ENCODE data around the gene CCNB1. TPM values are rescaled to one million over a fixed set of nuclear protein-coding genes. Genes with fewer than 3 reads are reported as not detected.
"Not testable (repeated sequence)": the region's sequence is repeated elsewhere in the genome, so short reads cannot be mapped to it uniquely, and the experiment has no call there.

Gene CCNB1
- total RNA-seq, 1 experiment from 2014 or later, result 281 TPM

DNA sequence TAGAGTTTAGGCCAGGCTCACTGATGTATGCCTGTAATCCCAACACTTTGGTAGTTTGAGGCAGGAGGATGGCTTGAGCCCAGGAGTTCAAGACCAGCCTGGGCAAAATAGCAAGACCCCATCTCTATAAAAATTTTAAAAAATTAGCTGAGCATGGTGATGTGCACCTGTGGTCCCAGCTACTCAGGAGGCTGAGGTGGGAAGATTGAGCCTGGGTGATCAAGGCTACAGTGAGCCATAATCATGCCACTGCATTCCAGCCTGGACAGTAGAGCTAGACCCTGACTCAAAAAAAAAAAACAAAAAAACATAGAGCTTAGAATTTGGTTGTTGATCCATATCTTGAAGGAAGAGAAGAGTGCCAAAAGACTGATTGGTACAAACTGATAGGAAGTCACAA is 53.0 kb downstream of the CCNB1 start:
- no peaks in the 10 kb centered on the region; a peak in 1 of 4 replicates for H3K36me3 ChIP-seq (ENCODE audit: control insufficient read depth in 1 of 2, insufficient read depth in 2 of 2, low read length in 2 of 2)
- no peaks in the 10 kb centered on the region for H3K9me3 ChIP-seq (ENCODE audit: control insufficient read depth in 1 of 2, insufficient read depth in 1 of 2, low read depth in 1 of 2, low read length in 2 of 2)
- H3K9me2 ChIP-seq (ENCODE audit: insufficient read depth), result no peaks in the 10 kb centered on the region
- peaks cover 8 to 17% of the 10 kb centered on the region in 2 experiments; a peak in 3 of 4 replicates for H3K4me1 ChIP-seq (ENCODE audit: control insufficient read depth in 1 of 2, insufficient read depth in 2 of 2, low read length in 2 of 2)
- no peak overlapping the region for H3K9ac ChIP-seq (ENCODE audit: low read length)
- intact Hi-C loops (cut with micrococcal nuclease), result loop anchor here (10.0 kb wide), 1 partner anchor 125 kb away; the partner anchor contains the start of gene SLC30A5
- no peak overlapping the region for H3K27ac ChIP-seq (ENCODE audit: low read depth, low read length)
- no peaks in the 10 kb centered on the region for H3K27me3 ChIP-seq (ENCODE audit: insufficient read depth, low read length)
- no peak overlapping the region for H2AFZ ChIP-seq (ENCODE audit: low read depth, low read length, poor library complexity, severe bottlenecking)
- POLR2A ChIA-PET, result no interaction called here
- H3K4me2 ChIP-seq (ENCODE audit: low read length), result no peak overlapping the region
- RAD21 ChIA-PET (ENCODE audit: low non-redundant PET in 1 of 2, low total read pairs in 2 of 2, uncharacterized antibody in 2 of 2, unreplicated experiment in 2 of 2), result no interaction called here
- peaks cover 37% of the 10 kb centered on the region for H3K79me2 ChIP-seq (ENCODE audit: insufficient read depth, low read length)
- CTCF ChIA-PET, result no interaction called here
- ATAC-seq, result no peak
- no peak for DNase-seq (ENCODE audit: low read depth, low spot score)
- no peaks in the 10 kb centered on the region for H4K20me1 ChIP-seq (ENCODE audit: insufficient read depth)
- H3K4me3 ChIP-seq (replicated peaks in 1 of 2; ENCODE audit: low read depth in 1 of 2, low read length in 2 of 2), result no peak overlapping the region
- TF ChIP-seq CBX3 (IDR thresholded peaks at IDR 0.05; ENCODE audit: low read depth) (no peak), FOSL1 (IDR thresholded peaks at IDR 0.05; ENCODE audit: low read depth) (no peak), EZH2 (IDR thresholded peaks at IDR 0.05) (no peak), ZNF274 (IDR thresholded peaks at IDR 0.05; ENCODE audit: low read depth, low read length) (no peak)
- BruUV-seq (replicated peaks), result no TSS peak

DNA sequence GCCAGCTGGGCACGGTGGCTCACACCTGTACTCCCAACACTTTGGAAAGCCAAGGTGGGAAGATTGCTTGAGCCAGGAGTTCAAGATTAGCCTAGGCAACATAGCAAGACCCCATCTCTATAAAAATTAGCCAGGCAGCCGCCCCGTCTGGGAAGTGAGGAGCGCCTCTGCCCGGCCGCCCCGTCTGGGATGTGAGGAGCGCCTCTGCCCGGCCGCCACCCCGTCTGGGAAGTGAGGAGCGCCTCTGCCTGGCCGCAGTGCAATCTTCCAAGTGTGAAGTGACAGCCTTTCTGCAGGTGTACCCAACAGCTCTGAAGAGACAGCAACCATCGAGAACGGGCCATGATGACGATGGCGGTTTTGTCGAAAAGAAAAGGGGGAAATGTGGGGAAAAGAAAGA is 53.4 kb downstream of the CCNB1 start:
- ATAC-seq; H3K4me2 ChIP-seq (ENCODE audit: low read length); intact Hi-C loops (cut with micrococcal nuclease); H3K9ac ChIP-seq (ENCODE audit: low read length); H3K27ac ChIP-seq (ENCODE audit: low read depth, low read length); DNase-seq (ENCODE audit: low read depth, low spot score); H3K36me3 ChIP-seq (ENCODE audit: control insufficient read depth in 1 of 2, insufficient read depth in 2 of 2, low read length in 2 of 2); POLR2A ChIA-PET; H3K4me3 ChIP-seq (replicated peaks in 1 of 2; ENCODE audit: low read depth in 1 of 2, low read length in 2 of 2); H3K9me3 ChIP-seq (ENCODE audit: control insufficient read depth in 1 of 2, insufficient read depth in 1 of 2, low read depth in 1 of 2, low read length in 2 of 2); H4K20me1 ChIP-seq (ENCODE audit: insufficient read depth); BruUV-seq (replicated peaks); CTCF ChIA-PET; H3K27me3 ChIP-seq (ENCODE audit: insufficient read depth, low read length); H2AFZ ChIP-seq (ENCODE audit: low read depth, low read length, poor library complexity, severe bottlenecking); H3K9me2 ChIP-seq (ENCODE audit: insufficient read depth); RAD21 ChIA-PET (ENCODE audit: low non-redundant PET in 1 of 2, low total read pairs in 2 of 2, uncharacterized antibody in 2 of 2, unreplicated experiment in 2 of 2): not testable (repeated sequence)
- Histone ChIP-seq H3K4me1 (ENCODE audit: control insufficient read depth in 1 of 2, insufficient read depth in 2 of 2, low read length in 2 of 2) (peaks cover 8 to 17% of the 10 kb centered on the region in 2 experiments; a peak in 3 of 4 replicates), H3K79me2 (ENCODE audit: insufficient read depth, low read length) (peaks cover 37% of the 10 kb centered on the region)

DNA sequence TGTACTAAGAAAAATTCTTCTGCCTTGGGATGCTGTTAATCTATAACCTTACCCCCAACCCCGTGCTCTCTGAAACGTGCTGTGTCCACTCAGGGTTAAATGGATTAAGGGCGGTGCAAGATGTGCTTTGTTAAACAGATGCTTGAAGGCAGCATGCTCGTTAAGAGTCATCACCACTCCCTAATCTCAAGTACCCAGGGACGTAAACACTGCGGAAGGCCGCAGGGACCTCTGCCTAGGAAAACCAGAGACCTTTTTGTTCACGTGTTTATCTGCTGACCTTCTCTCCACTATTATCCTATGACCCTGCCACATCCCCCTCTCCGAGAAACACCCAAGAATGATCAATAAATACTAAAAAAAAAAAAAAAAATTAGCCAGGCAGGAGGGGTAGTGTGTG is 53.9 kb downstream of the CCNB1 start:
- POLR2A ChIA-PET; H3K9me3 ChIP-seq (ENCODE audit: control insufficient read depth in 1 of 2, insufficient read depth in 1 of 2, low read depth in 1 of 2, low read length in 2 of 2); DNase-seq (ENCODE audit: low read depth, low spot score); CTCF ChIA-PET; H3K27me3 ChIP-seq (ENCODE audit: insufficient read depth, low read length); H3K9me2 ChIP-seq (ENCODE audit: insufficient read depth); H3K4me3 ChIP-seq (replicated peaks in 1 of 2; ENCODE audit: low read depth in 1 of 2, low read length in 2 of 2); H3K4me2 ChIP-seq (ENCODE audit: low read length); H3K9ac ChIP-seq (ENCODE audit: low read length); H2AFZ ChIP-seq (ENCODE audit: low read depth, low read length, poor library complexity, severe bottlenecking); H3K27ac ChIP-seq (ENCODE audit: low read depth, low read length); intact Hi-C loops (cut with micrococcal nuclease); BruUV-seq (replicated peaks); ATAC-seq; H4K20me1 ChIP-seq (ENCODE audit: insufficient read depth); H3K36me3 ChIP-seq (ENCODE audit: control insufficient read depth in 1 of 2, insufficient read depth in 2 of 2, low read length in 2 of 2); RAD21 ChIA-PET (ENCODE audit: low non-redundant PET in 1 of 2, low total read pairs in 2 of 2, uncharacterized antibody in 2 of 2, unreplicated experiment in 2 of 2): not testable (repeated sequence)
- peaks cover 8 to 17% of the 10 kb centered on the region in 2 experiments; a peak in 3 of 4 replicates for H3K4me1 ChIP-seq (ENCODE audit: control insufficient read depth in 1 of 2, insufficient read depth in 2 of 2, low read length in 2 of 2)
- H3K79me2 ChIP-seq (ENCODE audit: insufficient read depth, low read length), result peaks cover 37% of the 10 kb centered on the region

Measured in HCT116 (cell line).